Upper lobe of right lung (tissue), 1 donor: ENCODE measurements around the gene PCYT2. TPM values are rescaled to one million over a fixed set of nuclear protein-coding genes. Genes with fewer than 3 reads are reported as not detected.
"Not testable (repeated sequence)": the region's sequence is repeated elsewhere in the genome, so short reads cannot be mapped to it uniquely, and the experiment has no call there.

Experiments
- ATAC-seq: fragments of 200-7000 bp; cut with Tn5 transposase; one replicate; pipeline ENCODE4 v1.9.1; 2020; ENCODE audit warnings: mild to moderate bottlenecking, moderate library complexity
- DNase-seq: peaks from one replicate; pipeline ENCODE4 v3.0.0-alpha.2; 2020
- H3K27ac ChIP-seq: fragments of 200-600 bp; one replicate; pipeline ENCODE4 v1.8.0; 2022
- H3K27me3 ChIP-seq: fragments of 200-600 bp; one replicate; pipeline ENCODE4 v1.8.0; 2022; ENCODE audit warnings: mild to moderate bottlenecking
- H3K36me3 ChIP-seq: fragments of 200-600 bp; one replicate; pipeline ENCODE4 v1.8.0; 2022
- H3K4me1 ChIP-seq: fragments of 200-600 bp; one replicate; pipeline ENCODE4 v1.8.0; 2022
- H3K4me3 ChIP-seq: fragments of 200-600 bp; one replicate; pipeline ENCODE4 v1.8.0; 2022; ENCODE audit warnings: mild to moderate bottlenecking
- H3K9me3 ChIP-seq: fragments of 200-600 bp; one replicate; pipeline ENCODE4 v1.8.0; 2022
- CTCF ChIP-seq: fragments of 200-600 bp; IDR thresholded peaks from one replicate; pipeline ENCODE4 v1.8.0; 2022; ENCODE audit warnings: antibody characterized with exemption
- intact Hi-C: fragments of 100-400 bp; cut with DNase I; formaldehyde crosslinking; loops from one replicate; pipeline ENCODE4 v1.11.0; 2022
- total RNA-seq: library from RNA; stranded (reverse); fragmentation: NEBNext Ultra II Directional; extraction: Animal tissue kit (Norgen Biotek cat#: 25700); gene quantifications from one replicate; pipeline ENCODE4 v1.2.1, GENCODE V29; 2021
- donor health status: DM: no; HTN: yes; CAD: no; lungs with severe emphysema.

The PCYT2 gene
- total RNA-seq, 1 donor from 2014 or later: 46.1 TPM

- H3K4me1 ChIP-seq: peaks cover 28% of the 10 kb centered on the region
- no peak overlapping the region for H3K27ac ChIP-seq
- ATAC-seq: no peak
- intact Hi-C loops: no loop called here
- no peak overlapping the region for H3K4me3 ChIP-seq
- no peak for TF ChIP-seq CTCF
- peaks cover 30% of the 10 kb centered on the region for H3K36me3 ChIP-seq
- no peaks in the 10 kb centered on the region for H3K27me3 ChIP-seq
- no peaks in the 10 kb centered on the region for H3K9me3 ChIP-seq
- no peak for DNase-seq
Observed at GRCh38 chr17:81918832-81919545, 7.8 kb upstream of the PCYT2 start.

DNA sequence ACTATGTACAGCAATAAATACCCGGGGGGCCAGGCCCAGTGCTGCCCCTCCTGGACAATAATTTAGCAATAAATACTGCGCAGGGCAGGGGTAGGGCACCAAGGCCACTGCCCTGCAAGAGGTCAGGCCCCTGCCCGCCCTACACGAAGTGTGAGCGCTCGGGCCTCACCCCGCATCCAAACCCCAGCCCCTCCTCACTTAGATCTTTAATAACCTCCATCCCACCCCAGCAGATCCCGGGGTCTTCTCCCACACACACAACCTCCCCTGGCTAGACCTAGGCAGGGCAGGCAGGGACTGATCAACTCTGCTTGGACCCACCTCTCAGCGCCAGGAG lies 7.1 kb upstream of the PCYT2 start:
- ATAC-seq: peak; percentile 1
- H3K4me3 ChIP-seq: peak overlapping the region; percentile 77
- H3K36me3 ChIP-seq: peaks cover 36% of the 10 kb centered on the region
- H3K27me3 ChIP-seq, intact Hi-C loops, DNase-seq, H3K9me3 ChIP-seq: not testable (repeated sequence)
- H3K27ac ChIP-seq: peak overlapping the region; percentile 28
- peaks cover 21% of the 10 kb centered on the region for H3K4me1 ChIP-seq

DNA sequence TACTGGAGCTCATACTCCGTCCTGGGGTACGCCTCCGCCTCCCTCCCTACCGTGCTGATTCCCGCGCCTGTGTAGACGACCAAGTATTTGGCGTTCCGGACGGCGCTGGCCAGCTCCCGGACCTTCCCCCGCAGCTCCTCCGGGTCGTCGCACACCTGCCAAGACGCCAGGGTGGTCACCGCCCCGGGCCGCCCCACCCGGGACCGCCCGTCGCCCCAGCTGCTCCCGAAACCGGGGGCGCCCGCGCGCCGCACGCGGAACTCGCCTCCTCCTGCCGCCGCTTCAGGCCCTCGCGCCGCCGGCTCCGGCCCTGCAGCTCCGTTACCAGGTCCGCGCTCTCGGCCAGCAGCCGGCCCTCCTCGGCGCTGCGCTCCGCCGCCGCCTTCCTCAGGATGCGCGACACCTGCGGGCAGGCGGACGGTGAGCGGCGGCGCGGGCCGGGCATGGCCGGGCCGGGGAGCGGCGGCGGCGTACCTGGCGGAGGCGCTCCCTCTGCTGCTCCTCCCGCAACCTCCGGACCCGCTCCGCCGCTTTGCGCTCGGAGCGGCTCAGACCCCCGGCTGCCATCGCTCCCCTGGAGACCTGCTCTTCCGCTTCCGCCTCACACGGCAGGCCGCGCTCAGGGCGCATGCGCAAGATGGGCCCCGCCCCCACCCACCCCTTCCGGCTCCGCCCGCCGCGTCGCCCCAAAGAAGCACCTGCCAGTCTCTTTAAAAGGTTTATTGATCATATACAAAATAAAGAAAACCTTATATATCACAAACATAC lies 6.5 kb upstream of the PCYT2 start, which contains the start of gene SIRT7:
Gene SIRT7, minus strand, starts transcription at position 612 of the 768 bp plus-strand sequence. Its CDS starts 45 bp downstream, at position 567.
- Histone ChIP-seq H3K27ac (peak within 1 kb of the TSS; percentile 79), H3K36me3 (peaks cover 42% of the 10 kb centered on the region), H3K4me3 (peak within 1 kb of the TSS; percentile 77), H3K4me1 (peaks cover 16% of the 10 kb centered on the region), H3K9me3 (no peaks in the 10 kb centered on the region), H3K27me3 (no peaks in the 10 kb centered on the region)
- DNase-seq: peak; percentile 90
- no peak for TF ChIP-seq CTCF
- intact Hi-C loops: no loop called here
- peak; percentile 82 for ATAC-seq

- intact Hi-C loops: no loop called here
- ATAC-seq (peak; percentile 4), DNase-seq (no peak)
- Histone ChIP-seq H3K36me3 (peaks cover 48% of the 10 kb centered on the region), H3K27me3 (no peaks in the 10 kb centered on the region), H3K4me3 (peak overlapping the region; percentile 77), H3K27ac (no peak overlapping the region), H3K4me1 (peaks cover 19% of the 10 kb centered on the region), H3K9me3 (no peaks in the 10 kb centered on the region)
- no peak for TF ChIP-seq CTCF
Observed at GRCh38 chr17:81916234-81917001, 5.2 kb upstream of the PCYT2 start.

DNA sequence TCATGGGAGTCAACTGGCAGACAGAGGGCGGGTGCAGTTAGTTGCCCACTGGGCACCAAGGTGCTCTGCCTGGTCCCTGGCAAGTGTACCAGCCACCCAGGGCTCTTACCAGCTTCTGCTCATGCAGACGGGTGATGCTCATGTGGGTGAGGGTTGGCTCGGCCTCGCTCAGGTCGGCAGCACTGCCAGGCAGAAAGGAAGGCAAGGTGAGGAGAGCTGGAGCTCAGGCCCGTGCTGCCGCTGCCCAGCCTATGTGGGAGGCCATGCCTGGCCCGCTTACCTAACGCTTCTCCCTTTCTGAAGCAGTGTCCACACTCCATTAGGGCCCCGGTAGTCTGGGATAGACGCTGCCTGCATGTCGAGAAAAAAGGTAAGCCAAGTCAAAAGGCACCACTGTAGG lies 4.1 kb upstream of the PCYT2 start:
- Histone ChIP-seq H3K9me3 (no peaks in the 10 kb centered on the region), H3K27ac (no peak overlapping the region), H3K4me3 (no peak overlapping the region), H3K4me1 (peaks cover 22% of the 10 kb centered on the region), H3K27me3 (no peaks in the 10 kb centered on the region), H3K36me3 (peaks cover 38% of the 10 kb centered on the region)
- no peak for TF ChIP-seq CTCF
- intact Hi-C loops: no loop called here
- DNase-seq (no peak), ATAC-seq (no peak)
